Measurements from ENCODE around the gene TEX22.

TEX22 gene

GRCh38 chr14:105392131-105393090 lies 5.9 kb upstream of the TEX22 start:
- TF ChIP-seq CTCF (IDR thresholded peaks at IDR 0.05), result no peak

- TF ChIP-seq CTCF (IDR thresholded peaks at IDR 0.05), result no peak
Observed at GRCh38 chr14:105393151-105393550, 5.2 kb upstream of the TEX22 start.

- TF ChIP-seq CTCF (IDR thresholded peaks at IDR 0.05), result no peak
Observed at GRCh38 chr14:105394714-105395537, 3.4 kb upstream of the TEX22 start.

- TF ChIP-seq CTCF (IDR thresholded peaks at IDR 0.05), result no peak
Observed at GRCh38 chr14:105395538-105395854, 2.8 kb upstream of the TEX22 start.

- no peak for TF ChIP-seq CTCF (IDR thresholded peaks at IDR 0.05)
Observed at GRCh38 chr14:105397350-105397931, 897 bp upstream of the TEX22 start.

- TF ChIP-seq CTCF (IDR thresholded peaks at IDR 0.05), result no peak
Observed at GRCh38 chr14:105398726-105399465, 558 bp downstream of the TEX22 start.

- no peak for TF ChIP-seq CTCF (IDR thresholded peaks at IDR 0.05)
Observed at GRCh38 chr14:105399466-105399775, 1.1 kb downstream of the TEX22 start.
